ENCODE measurements around the gene CUL5.

The CUL5 gene

GRCh38 chr11:108147150-108147549 lies 138.5 kb downstream of the CUL5 start:
- no peak overlapping the region for H3K4me3 ChIP-seq (ENCODE audit: insufficient read depth, low read length, poor library complexity, severe bottlenecking)
- no peaks in the 10 kb centered on the region for H3K9me3 ChIP-seq (ENCODE audit: insufficient read depth, low read length)
- H3K9me2 ChIP-seq (replicated peaks; ENCODE audit: insufficient read depth, low read length) = no peaks in the 10 kb centered on the region
- peaks cover 32% of the 10 kb centered on the region; the same call in 1 of the 2 replicates for H3K36me3 ChIP-seq (ENCODE audit: low read length)
- H2AFZ ChIP-seq (ENCODE audit: low read depth, low read length, severe bottlenecking) = no peak overlapping the region
- H3K4me2 ChIP-seq (ENCODE audit: low read depth, low read length, poor library complexity, severe bottlenecking) = no peak overlapping the region
- no peaks in the 10 kb centered on the region for H3K79me2 ChIP-seq (ENCODE audit: insufficient read depth, low read length)
- TF ChIP-seq CTCF (IDR thresholded peaks at IDR 0.05; ENCODE audit: insufficient read depth, low read length, poor library complexity, severe bottlenecking) = no peak
- no peak overlapping the region for H3K9ac ChIP-seq (ENCODE audit: low read length)
- H3K27ac ChIP-seq (ENCODE audit: low read depth, low read length) = no peak overlapping the region
- no peaks in the 10 kb centered on the region for H4K20me1 ChIP-seq (ENCODE audit: low read depth, low read length)
- no peaks in the 10 kb centered on the region for H3K27me3 ChIP-seq (ENCODE audit: low read length)
- H3F3A ChIP-seq (ENCODE audit: insufficient read depth) = no peaks in the 10 kb centered on the region

- Histone ChIP-seq H3K27me3 (ENCODE audit: low read length) (no peaks in the 10 kb centered on the region), H3K4me2 (ENCODE audit: low read depth, low read length, poor library complexity, severe bottlenecking) (no peak overlapping the region), H3K4me3 (ENCODE audit: insufficient read depth, low read length, poor library complexity, severe bottlenecking) (no peak overlapping the region), H3K9me2 (replicated peaks; ENCODE audit: insufficient read depth, low read length) (no peaks in the 10 kb centered on the region), H2AFZ (ENCODE audit: low read depth, low read length, severe bottlenecking) (no peak overlapping the region), H3K9me3 (ENCODE audit: insufficient read depth, low read length) (no peaks in the 10 kb centered on the region), H3F3A (ENCODE audit: insufficient read depth) (no peaks in the 10 kb centered on the region), H3K27ac (ENCODE audit: low read depth, low read length) (no peak overlapping the region), H3K36me3 (ENCODE audit: low read length) (peaks cover 41% of the 10 kb centered on the region; the same call in 1 of the 2 replicates), H4K20me1 (ENCODE audit: low read depth, low read length) (no peaks in the 10 kb centered on the region), H3K79me2 (ENCODE audit: insufficient read depth, low read length) (no peaks in the 10 kb centered on the region), H3K9ac (ENCODE audit: low read length) (no peak overlapping the region)
- TF ChIP-seq EZH2phosphoT487 (conservative IDR thresholded peaks at IDR 0.05; ENCODE audit: low read length) = no peak
- no peak for TF ChIP-seq CTCF (IDR thresholded peaks at IDR 0.05; ENCODE audit: insufficient read depth, low read length, poor library complexity, severe bottlenecking)
These were observed 139.9 kb downstream of the CUL5 start for GRCh38 chr11:108148556-108148955.

DNA sequence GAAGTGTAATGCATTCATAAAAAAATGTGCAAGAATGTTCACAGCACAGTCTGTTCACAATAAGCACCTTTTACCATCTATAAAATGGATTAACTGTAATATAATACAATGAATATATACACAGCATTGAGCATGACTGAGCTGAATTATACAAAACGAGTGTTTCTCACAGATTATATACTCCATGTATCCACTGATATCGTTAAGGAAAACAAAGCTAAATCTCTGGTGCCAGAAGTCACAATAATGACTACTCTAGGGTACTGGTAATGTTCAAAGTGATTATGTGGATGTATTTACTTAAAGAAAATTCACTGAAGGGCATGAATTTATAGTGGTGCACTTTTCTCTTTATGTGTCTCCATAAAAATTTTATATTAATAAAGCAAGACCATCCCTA lies 145.9 kb downstream of the CUL5 start:
- no peak overlapping the region for H3K27ac ChIP-seq (ENCODE audit: low read depth, low read length)
- H2AFZ ChIP-seq (ENCODE audit: low read depth, low read length, severe bottlenecking) = no peak overlapping the region
- no peaks in the 10 kb centered on the region for H3K27me3 ChIP-seq (ENCODE audit: low read length)
- peaks cover 16% of the 10 kb centered on the region; the same call in 1 of the 2 replicates for H3F3A ChIP-seq (ENCODE audit: insufficient read depth)
- no peaks in the 10 kb centered on the region for H4K20me1 ChIP-seq (ENCODE audit: low read depth, low read length)
- no peak overlapping the region for H3K9ac ChIP-seq (ENCODE audit: low read length)
- no peak overlapping the region for H3K4me3 ChIP-seq (ENCODE audit: insufficient read depth, low read length, poor library complexity, severe bottlenecking)
- H3K36me3 ChIP-seq (ENCODE audit: low read length) = peaks cover 58% of the 10 kb centered on the region
- no peaks in the 10 kb centered on the region for H3K79me2 ChIP-seq (ENCODE audit: insufficient read depth, low read length)
- no peaks in the 10 kb centered on the region for H3K9me2 ChIP-seq (replicated peaks; ENCODE audit: insufficient read depth, low read length)
- no peak overlapping the region for H3K4me2 ChIP-seq (ENCODE audit: low read depth, low read length, poor library complexity, severe bottlenecking)
- H3K9me3 ChIP-seq (ENCODE audit: insufficient read depth, low read length) = no peaks in the 10 kb centered on the region
- TF ChIP-seq EZH2phosphoT487 (conservative IDR thresholded peaks at IDR 0.05; ENCODE audit: low read length) (no peak), CTCF (IDR thresholded peaks at IDR 0.05; ENCODE audit: insufficient read depth, low read length, poor library complexity, severe bottlenecking) (no peak)
